BJ (cell line): ENCODE results near the gene TXNDC2. TPM values are rescaled to one million over a fixed set of nuclear protein-coding genes. Genes with fewer than 3 reads are reported as not detected.
"Not testable (repeated sequence)": the region's sequence is repeated elsewhere in the genome, so short reads cannot be mapped to it uniquely, and the experiment has no call there.

ENCODE experiments used
- CTCF ChIA-PET: fragments of 350-600 bp; formaldehyde crosslinking; extraction: SDS; loops from one replicate; lab custom pipeline; 2021; ENCODE audit warnings: antibody characterized with exemption, inconsistent platforms; lab: Yijun Ruan, JAX
- POLR2A ChIA-PET: fragments of 300-600 bp; sonication (Branson Sonifier 250); formaldehyde crosslinking; extraction: SDS; loops from one replicate; lab custom pipeline; 2021; ENCODE audit warnings: antibody characterized with exemption; lab: Charles Lee
- DNase-seq: peaks from one replicate; pipeline ENCODE4 v3.0.0-alpha.2; 2011; ENCODE audit warnings: low read depth
- H3K27me3 ChIP-seq: 2 replicates; pipeline ENCODE4 v1.6.0; 2011; ENCODE audit warnings: low read length; ENCODE audit not compliant: control insufficient read depth, insufficient read depth
- H3K36me3 ChIP-seq: 2 replicates; pipeline ENCODE4 v1.5.1; 2011; ENCODE audit warnings: low read length; ENCODE audit not compliant: control insufficient read depth, insufficient read depth
- H3K4me3 ChIP-seq: 2 replicates; pipeline ENCODE4 v1.5.1; 2011; ENCODE audit warnings: low read depth, mild to moderate bottlenecking, control low read depth, low read length
- polyA plus RNA-seq: library from polyadenylated mRNA; depleted of rRNA; stranded (reverse); fragments of >200 nt; gene quantifications from 2 replicates; pipeline ENCODE4 v1.2.3, GENCODE V29; 2011
- TF ChIP-seq, protein P1 (sequence below): IDR thresholded peaks from 2 replicates; pipeline ENCODE4 v1.5.1; 2011; ENCODE audit warnings: low read depth, mild to moderate bottlenecking, control low read depth, inconsistent platforms, low read length, moderate library complexity; ENCODE audit not compliant: insufficient read depth

TXNDC2 gene
- polyA plus RNA-seq, 1 experiment, result 0.20 TPM

DNA sequence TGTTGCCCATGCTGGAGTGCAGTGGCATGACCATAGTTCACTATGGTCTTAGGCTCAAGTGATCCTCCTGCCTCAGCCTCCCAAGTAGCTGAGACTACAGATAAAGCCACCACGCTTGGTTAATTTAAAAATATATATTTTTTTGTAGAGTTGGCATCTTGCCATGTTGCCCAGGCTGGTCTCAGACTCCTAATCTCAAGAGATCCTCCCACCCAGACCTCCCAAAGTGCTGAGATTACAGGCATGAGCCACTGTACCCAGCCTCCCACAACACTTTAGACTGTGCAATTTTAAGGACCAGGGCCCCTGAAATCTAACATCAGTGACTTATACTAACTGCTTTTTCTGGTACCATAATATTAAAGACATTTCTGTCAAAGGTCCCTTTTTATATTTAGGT lies 5.2 kb downstream of the TXNDC2 start:
- no peak for DNase-seq
- CTCF ChIA-PET, result interaction anchor here (0.9 kb wide), 1 partner anchor 13 kb away, joined by 3 read pairs; no protein-coding TSS in a partner anchor
- TF ChIP-seq, protein P1, sequence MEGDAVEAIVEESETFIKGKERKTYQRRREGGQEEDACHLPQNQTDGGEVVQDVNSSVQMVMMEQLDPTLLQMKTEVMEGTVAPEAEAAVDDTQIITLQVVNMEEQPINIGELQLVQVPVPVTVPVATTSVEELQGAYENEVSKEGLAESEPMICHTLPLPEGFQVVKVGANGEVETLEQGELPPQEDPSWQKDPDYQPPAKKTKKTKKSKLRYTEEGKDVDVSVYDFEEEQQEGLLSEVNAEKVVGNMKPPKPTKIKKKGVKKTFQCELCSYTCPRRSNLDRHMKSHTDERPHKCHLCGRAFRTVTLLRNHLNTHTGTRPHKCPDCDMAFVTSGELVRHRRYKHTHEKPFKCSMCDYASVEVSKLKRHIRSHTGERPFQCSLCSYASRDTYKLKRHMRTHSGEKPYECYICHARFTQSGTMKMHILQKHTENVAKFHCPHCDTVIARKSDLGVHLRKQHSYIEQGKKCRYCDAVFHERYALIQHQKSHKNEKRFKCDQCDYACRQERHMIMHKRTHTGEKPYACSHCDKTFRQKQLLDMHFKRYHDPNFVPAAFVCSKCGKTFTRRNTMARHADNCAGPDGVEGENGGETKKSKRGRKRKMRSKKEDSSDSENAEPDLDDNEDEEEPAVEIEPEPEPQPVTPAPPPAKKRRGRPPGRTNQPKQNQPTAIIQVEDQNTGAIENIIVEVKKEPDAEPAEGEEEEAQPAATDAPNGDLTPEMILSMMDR, result no peak
- Histone ChIP-seq H3K27me3 (no peaks in the 10 kb centered on the region), H3K36me3 (no peaks in the 10 kb centered on the region), H3K4me3 (no peak overlapping the region)
- POLR2A ChIA-PET, result no interaction called here

DNA sequence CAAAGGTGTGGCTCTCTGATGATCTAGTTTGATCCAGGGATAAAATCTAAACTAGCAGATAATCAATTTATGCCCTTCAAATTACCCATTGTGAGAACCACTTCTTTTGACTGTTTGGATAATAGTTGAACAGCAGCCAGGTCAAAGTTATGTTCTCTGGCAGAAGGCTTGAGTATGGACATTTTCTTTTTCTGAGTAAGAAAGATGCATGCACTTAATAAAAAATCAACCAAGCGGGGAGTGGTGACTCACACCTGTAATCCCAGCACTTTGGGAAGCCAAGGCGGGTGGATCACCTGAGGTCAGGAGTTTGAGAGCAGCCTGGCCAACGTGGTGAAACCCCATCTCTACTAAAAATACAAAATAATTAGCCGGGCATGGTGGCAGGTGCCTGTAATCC lies 5.7 kb downstream of the TXNDC2 start:
- POLR2A ChIA-PET, CTCF ChIA-PET, DNase-seq, H3K36me3 ChIP-seq, H3K4me3 ChIP-seq, H3K27me3 ChIP-seq: not testable (repeated sequence)

DNA sequence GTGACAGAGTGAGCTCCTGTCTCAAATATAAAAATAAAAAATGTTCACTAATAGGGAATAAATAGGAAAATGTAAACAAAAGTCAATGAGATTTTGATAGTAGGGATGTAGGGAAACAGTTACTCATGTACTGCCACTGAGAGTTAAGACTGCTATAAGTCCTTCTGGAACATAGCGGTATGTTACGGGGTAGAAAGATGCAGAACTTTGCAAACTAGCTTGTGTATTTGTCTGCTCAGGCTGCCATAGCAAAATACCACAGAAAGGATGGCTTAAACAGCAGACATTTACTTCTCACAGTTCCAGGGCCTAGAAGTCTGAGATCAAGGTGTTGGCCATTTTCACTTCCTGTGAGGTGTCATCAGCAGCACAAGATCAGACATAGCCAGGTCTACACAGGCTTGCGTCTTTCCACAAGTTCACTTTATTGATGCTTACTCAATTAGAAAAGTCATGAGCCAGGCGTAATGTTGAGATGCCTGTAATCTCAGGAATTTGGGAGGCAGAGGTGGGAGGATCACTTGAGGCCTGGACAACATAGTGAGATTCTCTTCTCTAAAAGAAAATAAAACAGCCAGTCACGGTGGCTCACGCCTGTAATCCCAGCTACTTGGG lies 8.8 kb downstream of the TXNDC2 start:
- Histone ChIP-seq H3K27me3 (no peaks in the 10 kb centered on the region), H3K36me3 (no peaks in the 10 kb centered on the region), H3K4me3 (no peak overlapping the region)
- ChIA-PET CTCF (no interaction called here), POLR2A (no interaction called here)
- TF ChIP-seq, protein P1, result no peak
- DNase-seq, result no peak

DNA sequence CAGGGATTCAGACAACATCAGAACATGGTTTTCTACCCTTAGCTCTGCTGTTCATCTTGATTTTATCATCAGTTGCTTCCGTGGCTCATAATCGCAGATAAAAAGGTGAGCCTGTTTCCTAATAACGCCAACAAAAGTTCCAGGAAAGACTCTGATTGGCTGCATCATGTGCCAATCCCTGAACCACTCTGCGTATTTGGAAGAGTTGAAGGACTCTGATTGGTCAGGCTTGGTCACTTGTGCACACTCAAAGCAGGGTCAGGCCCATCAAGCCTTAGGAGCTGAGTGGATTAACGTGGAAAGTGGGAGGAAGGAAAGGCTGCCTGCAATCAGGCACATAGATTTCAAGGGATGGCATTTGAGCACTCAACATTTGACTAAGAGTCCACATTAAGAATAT lies 11.4 kb downstream of the TXNDC2 start:
- Histone ChIP-seq H3K27me3 (no peaks in the 10 kb centered on the region), H3K4me3 (no peak overlapping the region), H3K36me3 (no peaks in the 10 kb centered on the region)
- TF ChIP-seq, protein P1, result no peak
- POLR2A ChIA-PET, result no interaction called here
- CTCF ChIA-PET, result no interaction called here
- DNase-seq, result no peak

DNA sequence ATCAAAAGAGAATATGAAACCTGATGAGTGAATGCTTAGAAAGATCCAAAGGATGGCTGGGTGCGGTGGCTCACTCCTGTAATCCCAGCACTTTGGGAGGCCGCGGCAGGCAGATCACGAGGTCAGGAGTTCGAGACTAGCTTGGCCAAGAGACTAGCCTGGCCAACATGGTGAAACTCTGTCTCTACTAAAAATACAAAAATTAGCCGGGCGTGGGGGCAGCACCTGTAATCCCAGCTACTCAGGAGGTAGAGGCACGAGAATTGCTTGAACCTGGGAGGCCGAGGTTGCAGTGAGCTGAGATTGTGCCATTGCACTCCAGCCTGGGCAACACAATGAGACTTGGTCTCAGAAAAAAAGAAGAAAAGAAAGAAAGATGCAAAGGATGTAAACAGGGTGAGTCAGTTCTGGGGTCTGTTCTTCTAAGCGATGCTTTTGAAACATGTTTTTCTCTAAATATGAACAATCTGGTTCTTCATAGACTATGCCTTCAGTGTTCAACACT lies 12.1 kb downstream of the TXNDC2 start:
- H3K4me3 ChIP-seq, H3K27me3 ChIP-seq, POLR2A ChIA-PET, H3K36me3 ChIP-seq, DNase-seq: not testable (repeated sequence)
- CTCF ChIA-PET, result interaction anchor here (0.6 kb wide), 1 partner anchor 61 kb away, joined by 3 read pairs; no protein-coding TSS in a partner anchor

DNA sequence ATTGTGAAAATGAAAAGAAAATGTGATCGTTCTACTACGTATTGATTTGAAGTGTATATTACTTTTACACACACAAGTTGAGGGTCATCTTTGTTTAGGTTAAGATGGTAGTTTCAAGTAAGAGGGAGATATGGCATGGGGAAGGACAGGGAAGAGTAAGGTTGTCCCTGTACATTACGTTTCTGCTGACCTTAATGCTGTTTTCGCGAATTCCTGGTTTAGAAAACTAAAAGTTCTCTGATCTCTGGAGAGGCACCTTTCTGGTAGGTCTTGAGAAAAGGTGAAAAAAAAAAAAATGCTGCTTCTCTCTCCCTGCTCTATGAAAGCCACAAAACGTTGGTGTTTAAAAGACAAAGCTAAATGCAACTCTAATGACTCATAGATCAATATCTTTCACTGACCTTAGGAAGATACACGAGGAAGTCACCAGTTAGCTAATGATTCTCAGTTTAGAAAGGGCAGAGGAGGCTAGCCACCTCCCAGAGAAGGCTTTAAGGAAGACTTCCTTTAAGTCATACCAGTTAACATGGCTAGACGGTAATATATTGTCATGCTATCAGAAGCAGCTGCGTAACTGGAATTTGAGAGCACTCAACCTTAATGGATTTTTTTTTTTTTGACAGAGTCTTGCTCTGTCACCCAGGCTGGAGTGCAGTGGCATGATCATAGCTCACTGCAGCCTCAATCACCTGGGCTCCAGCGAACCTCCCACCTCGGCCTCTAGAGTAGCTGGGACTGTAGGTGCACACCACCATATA lies 13.2 kb downstream of the TXNDC2 start:
- ChIA-PET CTCF (no interaction called here), POLR2A (no interaction called here)
- TF ChIP-seq, protein P1, result no peak
- no peak for DNase-seq
- Histone ChIP-seq H3K36me3 (no peaks in the 10 kb centered on the region), H3K4me3 (no peak overlapping the region), H3K27me3 (no peaks in the 10 kb centered on the region)

DNA sequence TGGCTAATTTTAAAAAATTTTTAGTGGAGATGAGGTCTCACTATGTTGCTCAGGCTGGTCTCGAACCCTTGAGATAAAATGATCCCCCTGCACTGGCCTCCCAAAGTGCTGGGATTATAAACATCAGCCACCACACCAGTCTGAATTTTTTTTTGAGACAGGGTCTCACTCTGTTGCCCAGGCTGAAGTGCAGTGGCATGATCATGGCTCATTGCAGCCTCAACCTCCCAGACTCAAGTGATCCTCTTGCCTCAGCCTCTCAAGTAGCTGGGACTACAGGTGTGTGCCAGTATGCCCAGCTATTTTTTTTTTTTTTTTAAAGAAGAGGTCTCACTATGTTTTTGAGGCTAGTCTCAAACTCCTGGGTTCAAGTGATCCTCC lies 13.8 kb downstream of the TXNDC2 start:
- H3K27me3 ChIP-seq, CTCF ChIA-PET, H3K36me3 ChIP-seq, DNase-seq, H3K4me3 ChIP-seq, POLR2A ChIA-PET: not testable (repeated sequence)
